ENCODE results near the gene CD44. TPM values are rescaled to one million over a fixed set of nuclear protein-coding genes. Genes with fewer than 3 reads are reported as not detected.

The CD44 gene
- total RNA-seq, 4 donors from 2014 or later: 211 to 319 (median 266) TPM

DNA sequence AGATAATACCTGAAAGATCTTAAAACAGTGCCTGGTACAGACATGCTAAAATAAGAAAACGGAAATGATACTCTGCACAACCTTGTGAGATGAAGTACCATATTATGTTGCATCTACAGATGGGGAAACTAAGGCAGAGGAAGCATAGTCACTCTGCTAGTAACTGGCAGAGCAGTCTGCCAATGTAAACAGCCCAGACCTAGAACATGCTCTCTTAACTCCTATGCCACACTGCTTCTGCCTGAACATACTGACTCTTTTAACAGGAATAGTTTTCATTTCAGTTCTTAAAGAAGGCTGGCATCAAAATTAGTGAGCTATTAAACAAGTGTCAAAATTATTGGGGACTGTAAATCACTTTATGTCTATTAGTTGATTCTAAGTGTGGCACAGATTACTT lies 99.9 kb downstream of the CD44 start:
- Histone ChIP-seq H3K4me1 (peaks cover 0 to 34% (median 0%) of the 10 kb centered on the region in 3 donors), H3K27me3 (no peaks in the 10 kb centered on the region), H3K4me3 (no peak overlapping the region), H3K27ac (peak overlapping the region in 2 of 4 donors; percentile 5 to 51), H3K9me3 (no peaks in the 10 kb centered on the region), H3K36me3 (no peaks in the 10 kb centered on the region)
- WGBS, 2 donors (ENCODE audit: low coverage in 1 of 2): 58 to 73% methylated on average over 1 of the region's 1 CpG
- no peak for ATAC-seq
- no peak for TF ChIP-seq POLR2A (IDR thresholded peaks at IDR 0.05)
- no peak for TF ChIP-seq POLR2AphosphoS5 (IDR thresholded peaks at IDR 0.05)
- no peak for TF ChIP-seq EP300 (IDR thresholded peaks at IDR 0.05)
- TF ChIP-seq, protein P1, sequence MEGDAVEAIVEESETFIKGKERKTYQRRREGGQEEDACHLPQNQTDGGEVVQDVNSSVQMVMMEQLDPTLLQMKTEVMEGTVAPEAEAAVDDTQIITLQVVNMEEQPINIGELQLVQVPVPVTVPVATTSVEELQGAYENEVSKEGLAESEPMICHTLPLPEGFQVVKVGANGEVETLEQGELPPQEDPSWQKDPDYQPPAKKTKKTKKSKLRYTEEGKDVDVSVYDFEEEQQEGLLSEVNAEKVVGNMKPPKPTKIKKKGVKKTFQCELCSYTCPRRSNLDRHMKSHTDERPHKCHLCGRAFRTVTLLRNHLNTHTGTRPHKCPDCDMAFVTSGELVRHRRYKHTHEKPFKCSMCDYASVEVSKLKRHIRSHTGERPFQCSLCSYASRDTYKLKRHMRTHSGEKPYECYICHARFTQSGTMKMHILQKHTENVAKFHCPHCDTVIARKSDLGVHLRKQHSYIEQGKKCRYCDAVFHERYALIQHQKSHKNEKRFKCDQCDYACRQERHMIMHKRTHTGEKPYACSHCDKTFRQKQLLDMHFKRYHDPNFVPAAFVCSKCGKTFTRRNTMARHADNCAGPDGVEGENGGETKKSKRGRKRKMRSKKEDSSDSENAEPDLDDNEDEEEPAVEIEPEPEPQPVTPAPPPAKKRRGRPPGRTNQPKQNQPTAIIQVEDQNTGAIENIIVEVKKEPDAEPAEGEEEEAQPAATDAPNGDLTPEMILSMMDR (IDR thresholded peaks at IDR 0.05): no peak

DNA sequence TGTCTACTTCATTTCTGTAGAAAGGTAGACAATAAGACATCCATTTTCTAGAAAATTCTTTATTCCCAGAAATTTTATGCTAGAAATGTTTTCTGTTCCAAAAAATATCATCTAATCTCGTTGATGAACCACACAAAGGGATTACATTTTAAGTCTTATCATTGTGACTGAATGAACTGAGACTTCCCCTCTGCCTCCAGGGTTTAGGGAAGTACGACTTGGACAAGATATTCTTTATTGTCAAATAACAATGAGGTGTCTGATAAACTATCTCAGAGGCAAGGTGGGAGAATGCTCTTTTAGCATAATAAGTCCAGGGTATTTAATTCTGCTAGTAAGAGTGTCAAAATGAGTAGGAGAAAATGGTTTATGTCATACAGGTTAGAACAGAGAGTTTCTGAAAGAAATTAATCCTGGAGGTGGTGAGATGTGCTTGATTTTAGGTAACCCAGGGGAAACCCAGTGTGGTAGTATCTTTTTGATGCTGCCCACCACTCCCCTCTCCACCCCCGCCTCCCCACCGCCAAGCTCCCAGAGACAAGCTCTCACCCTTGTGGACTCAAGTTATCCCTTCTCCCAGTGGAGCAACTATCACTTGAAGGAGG lies 100.6 kb downstream of the CD44 start:
- no peaks in the 10 kb centered on the region for H3K36me3 ChIP-seq
- no peaks in the 10 kb centered on the region for H3K9me3 ChIP-seq
- 5 to 60% methylated on average over 2 to 4 of the region's 4 CpGs for WGBS, 2 donors (ENCODE audit: low coverage in 1 of 2)
- no peak overlapping the region for H3K4me3 ChIP-seq
- H3K27me3 ChIP-seq: no peaks in the 10 kb centered on the region
- TF ChIP-seq POLR2A (IDR thresholded peaks at IDR 0.05) (no peak), POLR2AphosphoS5 (IDR thresholded peaks at IDR 0.05) (no peak), EP300 (IDR thresholded peaks at IDR 0.05) (no peak)
- TF ChIP-seq, protein P1 (IDR thresholded peaks at IDR 0.05): no peak
- H3K4me1 ChIP-seq: peaks cover 0 to 34% (median 0%) of the 10 kb centered on the region in 3 donors
- H3K27ac ChIP-seq: no peak overlapping the region
- no peak for ATAC-seq

GRCh38 chr11:35241083-35241482 lies 102.1 kb downstream of the CD44 start:
- Histone ChIP-seq H3K27me3 (no peaks in the 10 kb centered on the region), H3K4me3 (no peak overlapping the region), H3K4me1 (peaks cover under 1 to 38% (median 1%) of the 10 kb centered on the region in 3 donors), H3K9me3 (no peaks in the 10 kb centered on the region), H3K36me3 (no peaks in the 10 kb centered on the region), H3K27ac (no peak overlapping the region)
- no peak for TF ChIP-seq POLR2AphosphoS5 (IDR thresholded peaks at IDR 0.05)
- TF ChIP-seq, protein P1 (IDR thresholded peaks at IDR 0.05): no peak
- no peak for TF ChIP-seq EP300 (IDR thresholded peaks at IDR 0.05)
- no peak for TF ChIP-seq POLR2A (IDR thresholded peaks at IDR 0.05)
- 100% methylated on average over 1 of the region's 1 CpG; no CpG with 5 or more reads in 1 of the 2 donors for WGBS, 2 donors (ENCODE audit: low coverage in 1 of 2)
- no peak for ATAC-seq

GRCh38 chr11:35241531-35241930 lies 102.6 kb downstream of the CD44 start:
- TF ChIP-seq, protein P1 (IDR thresholded peaks at IDR 0.05): no peak
- TF ChIP-seq POLR2AphosphoS5 (IDR thresholded peaks at IDR 0.05) (no peak), EP300 (IDR thresholded peaks at IDR 0.05) (no peak), POLR2A (IDR thresholded peaks at IDR 0.05) (no peak)
- WGBS, 2 donors (ENCODE audit: low coverage in 1 of 2): 86 to 92% methylated on average over 1 of the region's 1 CpG
- Histone ChIP-seq H3K36me3 (no peaks in the 10 kb centered on the region), H3K4me3 (no peak overlapping the region), H3K27ac (no peak overlapping the region), H3K27me3 (no peaks in the 10 kb centered on the region), H3K4me1 (peaks cover 5 to 43% (median 6%) of the 10 kb centered on the region in 3 donors), H3K9me3 (no peaks in the 10 kb centered on the region)
- no peak for ATAC-seq

Data from gastroesophageal sphincter (tissue), 4 donors.